ENCODE results near the gene COL5A1. TPM values are rescaled to one million over a fixed set of nuclear protein-coding genes. Genes with fewer than 3 reads are reported as not detected.

COL5A1 gene
- total RNA-seq, 1 donor from 2014 or later = 87.7 TPM

GRCh38 chr9:134721344-134721743 lies 79.7 kb downstream of the COL5A1 start:
- no peak for TF ChIP-seq CTCF (IDR thresholded peaks at IDR 0.05; ENCODE audit: insufficient read depth, low read length, poor library complexity, severe bottlenecking)
- H3K4me3 ChIP-seq (ENCODE audit: low read depth, low read length) = no peak overlapping the region
- H3K36me3 ChIP-seq (ENCODE audit: control insufficient read depth, insufficient read depth, low read length) = no peaks in the 10 kb centered on the region
- DNase-seq (ENCODE audit: low read depth) = no peak
- no peaks in the 10 kb centered on the region for H3K27me3 ChIP-seq (ENCODE audit: control insufficient read depth, insufficient read depth, low read length)

GRCh38 chr9:134722120-134722701 lies 80.6 kb downstream of the COL5A1 start:
- TF ChIP-seq CTCF (IDR thresholded peaks at IDR 0.05; ENCODE audit: insufficient read depth, low read length, poor library complexity, severe bottlenecking) = no peak
- no peak for DNase-seq (ENCODE audit: low read depth)
- Histone ChIP-seq H3K27me3 (ENCODE audit: control insufficient read depth, insufficient read depth, low read length) (no peaks in the 10 kb centered on the region), H3K36me3 (ENCODE audit: control insufficient read depth, insufficient read depth, low read length) (no peaks in the 10 kb centered on the region), H3K4me3 (ENCODE audit: low read depth, low read length) (no peak overlapping the region)

GRCh38 chr9:134723037-134723436 lies 81.4 kb downstream of the COL5A1 start:
- DNase-seq (ENCODE audit: low read depth) = no peak
- no peak for TF ChIP-seq CTCF (IDR thresholded peaks at IDR 0.05; ENCODE audit: insufficient read depth, low read length, poor library complexity, severe bottlenecking)
- Histone ChIP-seq H3K27me3 (ENCODE audit: control insufficient read depth, insufficient read depth, low read length) (no peaks in the 10 kb centered on the region), H3K36me3 (ENCODE audit: control insufficient read depth, insufficient read depth, low read length) (no peaks in the 10 kb centered on the region), H3K4me3 (ENCODE audit: low read depth, low read length) (no peak overlapping the region)

GRCh38 chr9:134723491-134724190 lies 82.0 kb downstream of the COL5A1 start:
- no peak overlapping the region for H3K4me3 ChIP-seq (ENCODE audit: low read depth, low read length)
- TF ChIP-seq CTCF (IDR thresholded peaks at IDR 0.05; ENCODE audit: insufficient read depth, low read length, poor library complexity, severe bottlenecking) = no peak
- DNase-seq (ENCODE audit: low read depth) = no peak
- no peaks in the 10 kb centered on the region for H3K27me3 ChIP-seq (ENCODE audit: control insufficient read depth, insufficient read depth, low read length)
- H3K36me3 ChIP-seq (ENCODE audit: control insufficient read depth, insufficient read depth, low read length) = no peaks in the 10 kb centered on the region

- no peak for TF ChIP-seq CTCF (IDR thresholded peaks at IDR 0.05; ENCODE audit: insufficient read depth, low read length, poor library complexity, severe bottlenecking)
- no peak for DNase-seq (ENCODE audit: low read depth)
- Histone ChIP-seq H3K4me3 (ENCODE audit: low read depth, low read length) (no peak overlapping the region), H3K27me3 (ENCODE audit: control insufficient read depth, insufficient read depth, low read length) (no peaks in the 10 kb centered on the region), H3K36me3 (ENCODE audit: control insufficient read depth, insufficient read depth, low read length) (no peaks in the 10 kb centered on the region)
Measured at GRCh38 chr9:134724202-134724911, 82.8 kb downstream of the COL5A1 start.

Data from kidney epithelial cell (primary cell).